Hematopoietic multipotent progenitor cell treated with erythropoietin and hydrocortisone succinate and interleukin-3 and kit ligand, for 17 days (in vitro differentiated cells): ENCODE measurements around the gene RGS17.
"Not testable (repeated sequence)": the region's sequence is repeated elsewhere in the genome, so short reads cannot be mapped to it uniquely, and the experiment has no call there.

Source experiments
- DNase-seq: peaks from one replicate; pipeline ENCODE4 v3.0.0-alpha.2; 2015; ENCODE audit warnings: low spot score

The RGS17 gene

GRCh38 chr6:153031335-153031955, 99.6 kb downstream of the RGS17 start:
- DNase-seq: no peak

- no peak for DNase-seq
These were observed 102.1 kb downstream of the RGS17 start for GRCh38 chr6:153028963-153029362.

- no peak for DNase-seq
These were observed 102.8 kb downstream of the RGS17 start for GRCh38 chr6:153028286-153028685.

- no peak for DNase-seq
These were observed 103.6 kb downstream of the RGS17 start for GRCh38 chr6:153027480-153027879.

GRCh38 chr6:153024709-153025017, 106.4 kb downstream of the RGS17 start:
- no peak for DNase-seq

- DNase-seq: peak; percentile 73
These were observed 106.9 kb downstream of the RGS17 start for GRCh38 chr6:153023977-153024708.

- no peak for DNase-seq
These were observed 112.7 kb downstream of the RGS17 start for GRCh38 chr6:153018355-153018754.

- DNase-seq: no peak
These were observed 114.2 kb downstream of the RGS17 start for GRCh38 chr6:153016846-153017245.

GRCh38 chr6:153015094-153015640, 115.9 kb downstream of the RGS17 start:
- DNase-seq: no peak

- no peak for DNase-seq
These were observed 117.6 kb downstream of the RGS17 start for GRCh38 chr6:153013438-153013837.

- no peak for DNase-seq
These were observed 118.2 kb downstream of the RGS17 start for GRCh38 chr6:153012856-153013255.

GRCh38 chr6:153003366-153003690, 127.8 kb downstream of the RGS17 start:
- DNase-seq: no peak

- DNase-seq: peak; percentile 87
These were observed 128.3 kb downstream of the RGS17 start, which contains the start of gene MTRF1L for GRCh38 chr6:153002613-153003365. MTRF1L (minus strand) TSS chr6:153002709; CDS start chr6:153002685, 24 bp downstream.

GRCh38 chr6:153001767-153002612, 129.1 kb downstream of the RGS17 start:
- peak; percentile 46 for DNase-seq

GRCh38 chr6:153000790-153001189, 130.3 kb downstream of the RGS17 start:
- DNase-seq: not testable (repeated sequence)

- DNase-seq: no peak
These were observed 130.8 kb downstream of the RGS17 start for GRCh38 chr6:153000243-153000642.

- not testable (repeated sequence) for DNase-seq
These were observed 131.5 kb downstream of the RGS17 start for GRCh38 chr6:152999538-152999937.

- no peak for DNase-seq
These were observed 137.2 kb downstream of the RGS17 start for GRCh38 chr6:152993847-152994246.

- DNase-seq: no peak
These were observed 137.7 kb downstream of the RGS17 start for GRCh38 chr6:152993431-152993830.

GRCh38 chr6:152986978-152987377, 144.1 kb downstream of the RGS17 start:
- no peak for DNase-seq

- not testable (repeated sequence) for DNase-seq
These were observed 145.8 kb downstream of the RGS17 start for GRCh38 chr6:152985300-152985699.

GRCh38 chr6:152984513-152984872, 146.6 kb downstream of the RGS17 start:
- DNase-seq: no peak
